Measurements from ENCODE around the gene SH3TC2.
"Not testable (repeated sequence)": the region's sequence is repeated elsewhere in the genome, so short reads cannot be mapped to it uniquely, and the experiment has no call there.

SH3TC2 gene

GRCh38 chr5:149063017-149063687 lies at the start of gene SH3TC2:
TSS of gene SH3TC2 (minus strand) at chr5:149063062. CDS start at chr5:149063022, 40 bp downstream.
- no peak for DNase-seq

- no peak for DNase-seq
Measured at GRCh38 chr5:149110406-149110805, 47.5 kb upstream of the SH3TC2 start.

GRCh38 chr5:149108651-149109280 lies 45.9 kb upstream of the SH3TC2 start:
- no peak for DNase-seq

- no peak for DNase-seq
Measured at GRCh38 chr5:149100331-149100730, 37.5 kb upstream of the SH3TC2 start.

- DNase-seq = no peak
Measured at GRCh38 chr5:149099920-149100319, 37.1 kb upstream of the SH3TC2 start.

- no peak for DNase-seq
Measured at GRCh38 chr5:149094996-149095395, 32.1 kb upstream of the SH3TC2 start.

- no peak for DNase-seq
Measured at GRCh38 chr5:149093625-149094024, 30.8 kb upstream of the SH3TC2 start.

GRCh38 chr5:149089796-149090195 lies 26.9 kb upstream of the SH3TC2 start:
- DNase-seq = no peak

GRCh38 chr5:149088686-149089085 lies 25.8 kb upstream of the SH3TC2 start:
- no peak for DNase-seq

- no peak for DNase-seq
Measured at GRCh38 chr5:149083846-149084245, 21.0 kb upstream of the SH3TC2 start.

- no peak for DNase-seq
Measured at GRCh38 chr5:149082271-149082670, 19.4 kb upstream of the SH3TC2 start.

- DNase-seq = no peak
Measured at GRCh38 chr5:149080294-149080693, 17.4 kb upstream of the SH3TC2 start.

- no peak for DNase-seq
Measured at GRCh38 chr5:149079883-149080282, 17.0 kb upstream of the SH3TC2 start.

- not testable (repeated sequence) for DNase-seq
Measured at GRCh38 chr5:149074071-149074470, 11.2 kb upstream of the SH3TC2 start.

- DNase-seq = no peak
Measured at GRCh38 chr5:149073213-149073612, 10.4 kb upstream of the SH3TC2 start.

GRCh38 chr5:149072791-149073190 lies 9.9 kb upstream of the SH3TC2 start:
- DNase-seq = no peak

- no peak for DNase-seq
Measured at GRCh38 chr5:149072376-149072775, 9.5 kb upstream of the SH3TC2 start.

GRCh38 chr5:149071756-149072155 lies 8.9 kb upstream of the SH3TC2 start:
- DNase-seq = no peak

GRCh38 chr5:149071216-149071615 lies 8.4 kb upstream of the SH3TC2 start:
- DNase-seq = no peak

- DNase-seq = no peak
Measured at GRCh38 chr5:149069711-149070110, 6.8 kb upstream of the SH3TC2 start.

- no peak for DNase-seq
Measured at GRCh38 chr5:149063896-149064478, 1.1 kb upstream of the SH3TC2 start.

GRCh38 chr5:149062371-149063016 lies 368 bp downstream of the SH3TC2 start:
- no peak for DNase-seq

- DNase-seq = no peak
Measured at GRCh38 chr5:149061341-149061740, 1.5 kb downstream of the SH3TC2 start.

GRCh38 chr5:149060325-149060724 lies 2.5 kb downstream of the SH3TC2 start:
- no peak for DNase-seq
